HUDEP-2 (cell line): ENCODE results near the gene CSNK1A1.
A peak's percentile ranks its signal among the peaks of the same experiment; 100 is the strongest.

Experiments
- DNase-seq, 76 experiments: peaks; one replicate each; lab custom pipeline; 2025; ENCODE audit not compliant: unreplicated experiment in 76 of 76; lab: John Stamatoyannopoulos, UW

CSNK1A1 gene

DNA sequence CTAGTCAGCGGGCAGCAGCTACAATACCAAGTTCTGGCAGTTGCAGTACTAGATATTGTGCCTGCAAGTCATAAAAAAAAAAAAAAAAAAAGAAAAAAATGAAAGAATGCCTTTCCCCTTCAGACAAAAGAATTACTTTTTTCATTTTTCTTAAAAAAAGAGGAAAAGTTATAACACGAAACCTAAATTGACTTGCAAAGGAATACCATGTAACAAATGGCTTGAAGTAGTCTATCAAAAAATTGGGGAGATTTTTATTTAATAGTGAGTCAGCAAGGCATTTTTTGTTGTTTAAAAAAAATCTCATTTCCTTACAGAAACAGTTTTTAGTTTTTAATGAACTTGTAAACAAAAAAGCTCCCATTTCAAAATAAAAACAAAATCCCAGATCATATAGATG, 55.6 kb downstream of the CSNK1A1 start:
- DNase-seq: no peak

DNA sequence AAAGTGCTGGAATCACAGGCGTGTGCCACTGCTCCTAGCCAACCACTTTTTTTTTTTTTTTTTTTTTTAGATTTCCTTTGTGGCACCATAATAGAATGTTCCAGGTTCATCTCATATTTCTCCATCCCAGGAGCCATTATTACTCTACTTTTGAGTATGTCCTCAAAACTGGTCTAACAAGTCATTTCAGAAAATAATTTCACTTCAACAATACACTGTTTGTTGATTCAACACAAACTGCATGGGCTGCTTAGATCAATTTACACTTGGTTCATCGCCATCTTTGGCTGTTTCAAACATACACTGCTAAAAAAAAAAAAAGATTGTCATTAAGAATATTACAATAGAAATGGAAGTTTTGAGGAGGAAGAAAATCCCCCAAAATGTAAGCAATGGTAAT, 57.9 kb downstream of the CSNK1A1 start:
- no peak for DNase-seq

DNA sequence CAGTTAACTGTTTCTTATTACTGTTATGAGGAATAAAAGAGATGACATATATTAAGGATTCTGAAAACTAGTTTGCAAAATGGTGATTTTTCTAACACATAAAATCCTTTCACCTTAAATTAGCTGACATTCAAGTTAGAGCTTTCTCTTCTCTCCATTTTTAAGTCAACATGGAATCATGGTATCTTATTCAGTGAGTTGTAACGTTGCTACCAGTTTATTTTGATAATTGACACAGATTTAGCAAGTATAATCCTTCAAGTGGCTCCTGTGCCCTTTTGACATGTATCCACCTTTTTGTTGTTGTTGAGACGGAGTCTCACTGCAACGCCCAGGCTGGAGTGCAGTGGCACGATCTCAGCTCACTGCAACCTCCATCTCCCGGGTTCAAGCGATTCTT, 58.5 kb downstream of the CSNK1A1 start:
- DNase-seq: no peak

DNA sequence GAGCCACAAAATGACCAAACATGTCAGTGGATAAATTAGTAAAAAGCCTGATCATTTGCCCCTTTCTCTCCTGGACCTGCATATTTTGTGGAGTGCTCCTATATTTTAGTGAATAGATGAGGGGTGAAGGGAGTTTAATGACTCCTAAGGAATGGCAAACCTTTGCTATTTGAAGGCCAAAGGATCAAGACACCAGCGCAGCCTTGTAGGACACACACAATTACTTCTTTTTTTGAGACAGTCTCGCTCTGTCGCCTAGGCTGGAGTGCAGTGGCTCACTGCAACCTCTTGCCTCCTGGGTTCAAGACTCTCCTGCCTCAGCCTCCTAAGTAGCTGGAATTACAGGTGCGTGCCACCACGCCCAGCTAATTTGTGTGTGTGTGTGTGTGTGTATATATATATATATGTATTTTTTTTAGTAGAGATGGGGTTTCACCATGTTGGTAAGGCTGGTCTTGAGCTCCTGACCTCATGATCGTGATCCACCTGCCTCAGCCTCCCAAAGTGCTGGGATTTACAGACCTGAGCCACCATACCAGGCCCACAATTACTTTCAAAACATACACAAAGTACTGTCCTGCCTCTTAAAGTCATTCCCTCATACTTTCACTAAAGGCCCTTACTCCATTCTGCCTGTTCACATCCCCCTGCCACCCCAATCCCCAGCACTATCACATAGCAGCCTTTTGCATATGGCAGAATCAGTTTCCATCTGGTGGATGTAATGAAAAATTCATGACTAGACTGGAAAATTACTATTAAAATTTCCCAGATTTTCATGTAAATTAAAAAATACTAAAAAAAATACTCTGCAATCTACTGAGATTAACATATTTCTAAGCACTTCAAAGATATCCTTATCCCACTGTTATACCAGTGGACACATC, 60.4 kb downstream of the CSNK1A1 start:
- DNase-seq: peak in 1 of 76 experiments; percentile 22

DNA sequence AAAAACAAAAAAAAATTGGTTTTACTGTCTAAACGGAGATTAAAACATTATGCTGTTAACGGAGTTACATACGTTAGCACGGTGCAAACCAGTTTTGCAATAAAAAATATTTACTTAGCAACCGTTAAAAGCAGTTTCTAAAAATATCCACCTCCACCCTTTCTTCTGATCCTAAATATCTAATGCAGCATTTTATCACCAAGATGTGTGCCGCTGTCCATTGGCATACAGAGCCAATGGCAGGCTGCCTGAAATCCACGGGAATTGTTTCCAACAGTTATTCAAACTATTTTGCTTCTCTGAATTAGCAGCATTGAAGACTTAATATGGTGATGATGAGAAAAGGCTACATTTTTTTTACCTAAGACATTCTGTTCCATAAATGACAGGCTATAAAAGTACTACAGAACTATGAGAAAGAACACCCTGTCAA, 61.6 kb downstream of the CSNK1A1 start:
- DNase-seq: no peak

DNA sequence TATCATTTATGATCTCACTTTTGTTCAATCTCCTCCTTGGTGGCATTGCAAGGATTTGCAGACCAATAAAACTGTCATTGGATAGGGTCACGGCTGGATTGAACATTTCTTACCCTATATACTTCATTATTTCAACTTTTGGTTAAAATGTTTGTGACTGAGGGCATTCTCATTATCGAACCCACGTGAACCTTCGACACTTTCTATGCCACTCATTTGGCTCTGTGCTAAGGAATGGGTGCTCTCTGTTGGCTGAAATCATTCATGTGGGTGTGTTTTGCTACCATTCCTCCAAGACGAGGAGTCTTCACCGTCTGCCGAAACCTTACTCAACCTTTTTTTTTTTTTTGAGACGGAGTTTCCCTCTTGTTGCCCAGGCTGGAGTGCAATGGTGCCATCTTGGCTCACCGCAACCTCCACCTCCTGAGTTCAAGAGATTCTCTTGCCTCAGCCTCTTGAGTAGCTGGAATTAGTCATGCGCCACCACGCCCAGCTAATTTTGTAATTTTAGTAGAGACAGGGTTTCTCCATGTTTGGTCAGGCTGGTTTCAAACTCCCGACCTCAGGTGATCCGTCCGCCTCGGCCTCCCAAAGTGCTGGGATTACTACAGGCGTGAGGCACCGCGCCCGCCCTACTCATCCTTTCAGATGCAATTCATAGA, 62.5 kb downstream of the CSNK1A1 start:
- no peak for DNase-seq

DNA sequence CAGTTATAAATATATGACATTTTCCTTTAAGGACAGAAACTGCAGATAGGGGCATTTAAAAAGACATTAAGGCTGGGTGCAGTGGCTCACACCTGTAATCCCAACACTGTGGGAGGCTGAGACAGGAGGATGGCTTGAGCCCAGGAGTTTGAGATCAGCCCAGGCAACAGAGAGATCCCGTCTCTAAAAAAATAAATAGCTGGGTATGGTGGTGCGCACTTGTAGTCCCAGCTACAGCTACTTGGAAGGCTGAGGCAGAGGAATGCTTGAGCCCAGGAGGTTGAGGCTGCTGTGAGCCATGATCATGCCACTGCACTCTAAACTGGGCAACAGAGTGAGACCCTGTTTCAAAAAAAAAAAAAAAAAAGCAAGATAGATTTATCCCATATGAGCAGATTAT, 63.6 kb downstream of the CSNK1A1 start:
- no peak for DNase-seq

DNA sequence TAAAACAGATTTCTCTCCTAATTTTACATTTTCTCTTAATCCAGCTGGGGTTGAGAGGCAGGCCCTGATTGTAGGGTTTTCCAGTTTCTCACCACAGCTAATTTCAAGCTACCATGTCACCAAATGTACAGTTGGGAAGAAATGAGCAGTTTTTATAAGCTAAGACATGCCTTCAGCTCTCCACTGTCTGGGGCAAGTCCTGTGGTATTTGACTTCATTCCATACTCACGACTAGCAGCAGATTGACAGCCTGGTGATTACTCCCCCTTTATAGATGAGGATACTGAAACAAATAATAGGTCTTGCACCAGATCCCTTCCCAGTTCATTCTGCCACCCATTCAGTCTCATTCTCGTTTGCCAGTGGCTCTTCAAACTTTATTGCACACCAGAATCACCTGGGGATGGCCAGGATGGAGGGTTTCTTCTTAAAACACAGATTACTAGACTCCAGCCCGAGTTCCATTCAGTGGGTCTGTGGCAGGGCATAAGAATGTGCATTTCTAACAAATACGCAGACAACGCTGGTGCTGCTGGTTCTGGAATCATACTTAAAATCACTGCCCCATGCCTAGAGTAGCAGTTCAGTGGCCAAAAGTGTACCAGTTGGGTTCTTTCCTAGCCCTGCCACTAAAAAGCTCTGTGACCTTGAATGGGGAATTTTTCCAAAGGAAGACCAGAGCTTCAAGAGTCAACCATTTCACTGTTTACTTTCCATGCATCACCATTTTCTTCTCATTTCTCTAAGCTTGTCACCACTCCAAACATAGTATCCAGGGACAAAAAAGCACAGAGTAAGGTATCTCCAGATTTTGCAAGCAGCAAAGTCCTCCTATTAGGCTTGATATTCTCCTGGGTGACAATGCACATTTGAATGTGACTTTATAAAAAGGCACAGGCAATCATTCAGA, 64.3 kb downstream of the CSNK1A1 start:
- DNase-seq: no peak

DNA sequence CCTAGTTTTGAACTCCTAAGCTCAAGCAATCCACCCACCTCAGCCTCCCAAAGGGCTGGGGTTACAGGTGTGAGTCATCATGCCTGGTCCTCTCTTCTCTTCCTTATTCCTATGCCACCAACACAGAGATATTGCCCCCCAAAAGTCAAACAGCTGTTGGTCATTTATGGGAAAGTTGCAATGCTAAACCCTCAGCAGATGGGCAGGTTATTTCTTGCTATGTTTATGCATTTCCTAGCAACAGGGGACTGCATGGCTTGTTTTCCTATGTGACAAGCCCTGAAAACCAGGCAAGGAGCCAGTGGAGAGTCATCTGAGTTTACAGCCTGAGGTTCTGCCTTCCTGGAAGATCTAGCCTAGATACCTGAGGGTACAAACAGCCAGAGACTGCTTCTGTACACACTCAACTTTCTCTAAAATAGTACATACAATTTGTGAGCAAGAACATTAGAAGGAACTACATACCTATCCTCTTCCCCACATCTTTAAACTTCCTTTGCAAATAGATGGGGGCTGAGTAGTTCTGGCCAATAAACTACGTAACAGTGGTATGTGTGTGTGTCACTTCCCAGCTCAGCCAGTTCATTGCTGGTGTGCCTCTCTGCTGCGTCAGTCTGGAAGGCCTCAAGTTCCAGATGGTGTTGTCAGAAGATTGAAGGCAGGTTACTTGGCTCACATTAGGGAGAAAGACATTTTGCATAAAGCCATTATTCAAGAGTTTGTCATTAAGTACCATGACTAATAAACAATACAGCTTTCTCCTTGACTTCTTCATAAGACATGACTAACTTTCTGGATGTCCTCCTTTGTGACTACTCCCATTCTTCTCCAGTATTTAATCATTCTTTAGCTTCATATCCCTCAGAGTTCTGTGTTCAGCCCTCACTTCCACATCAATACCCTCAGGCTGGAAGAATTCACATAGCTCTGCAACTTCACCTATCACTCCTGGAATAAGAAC, 65.3 kb downstream of the CSNK1A1 start:
- DNase-seq: peak in 37 of 76 experiments; percentile 2 to 60 (median 25)

DNA sequence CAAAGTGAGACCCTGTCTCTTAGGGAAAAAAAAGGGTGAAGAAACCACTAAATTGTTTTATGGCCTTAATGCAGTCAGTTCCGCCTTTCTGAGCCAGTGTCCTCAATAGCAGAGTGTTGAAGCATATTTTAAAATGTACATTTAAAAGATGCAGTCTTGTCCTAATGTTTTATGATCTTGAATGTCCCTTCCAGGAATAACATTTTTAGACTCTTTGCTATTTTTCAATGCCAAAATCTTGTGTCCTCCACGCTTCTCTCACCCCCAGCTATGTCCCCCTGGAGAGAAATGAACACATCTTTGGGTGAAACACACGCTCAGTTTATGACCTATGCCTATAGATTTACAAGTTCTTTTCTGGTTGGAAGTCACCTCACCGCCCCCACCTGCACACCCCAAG, 69.8 kb downstream of the CSNK1A1 start:
- no peak for DNase-seq

DNA sequence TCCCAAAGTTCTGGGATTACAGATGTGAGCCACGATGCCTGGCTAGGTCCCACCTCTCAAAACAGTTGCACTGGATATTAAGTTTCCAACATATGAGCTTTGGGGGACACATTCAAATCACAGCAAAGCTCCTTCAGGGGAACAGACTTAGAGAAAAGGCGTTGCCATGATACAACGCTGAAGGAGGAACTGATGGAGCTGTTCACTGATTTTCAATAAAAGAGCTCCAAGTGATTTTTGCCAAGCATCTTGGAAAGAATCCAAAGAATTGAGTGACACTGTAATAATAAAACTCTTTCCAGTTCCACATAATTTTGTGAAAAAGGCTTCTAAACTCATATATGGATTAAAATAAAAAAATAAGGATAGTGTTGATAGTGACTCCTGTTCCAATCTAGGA, 72.5 kb downstream of the CSNK1A1 start:
- no peak for DNase-seq

DNA sequence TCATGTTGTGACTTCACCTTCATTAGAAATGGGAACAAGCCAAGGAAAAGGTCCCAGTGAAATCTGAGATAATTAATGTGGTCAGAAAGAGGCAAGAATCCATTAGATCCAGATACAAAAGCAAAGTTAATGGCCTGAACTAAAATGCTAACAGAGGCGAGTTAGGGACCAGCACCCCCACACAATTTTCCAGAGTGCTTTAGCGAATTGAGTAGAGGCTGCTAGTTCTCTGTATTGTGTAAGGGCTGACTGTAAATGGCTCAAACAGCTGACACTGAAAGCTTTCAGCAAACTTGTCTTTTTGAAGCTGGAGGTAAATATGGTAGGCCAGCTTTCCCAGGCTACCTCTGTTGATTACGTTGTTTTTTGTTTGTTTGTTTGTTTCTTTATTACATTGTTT, 75.5 kb downstream of the CSNK1A1 start:
- DNase-seq: no peak

DNA sequence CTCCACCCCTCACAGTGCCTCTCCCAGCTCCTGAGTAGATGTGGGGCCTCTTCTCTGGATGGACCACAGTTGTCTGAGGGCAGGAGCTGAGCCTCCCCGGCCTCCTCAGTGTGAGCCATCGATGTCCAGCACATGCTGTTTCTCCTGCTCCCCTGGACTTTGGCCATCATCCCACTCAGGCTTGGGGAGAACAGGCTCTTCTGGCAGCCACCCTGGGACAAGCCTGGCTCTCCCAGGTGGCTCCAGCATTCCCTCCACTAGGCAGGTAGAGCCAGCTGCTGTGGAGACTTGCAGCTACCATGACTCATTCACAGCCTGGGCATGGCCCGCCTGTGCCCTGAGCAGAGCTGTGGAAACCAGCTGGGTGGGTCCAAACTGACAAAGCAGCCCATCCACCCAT, 77.0 kb downstream of the CSNK1A1 start:
- DNase-seq: no peak

DNA sequence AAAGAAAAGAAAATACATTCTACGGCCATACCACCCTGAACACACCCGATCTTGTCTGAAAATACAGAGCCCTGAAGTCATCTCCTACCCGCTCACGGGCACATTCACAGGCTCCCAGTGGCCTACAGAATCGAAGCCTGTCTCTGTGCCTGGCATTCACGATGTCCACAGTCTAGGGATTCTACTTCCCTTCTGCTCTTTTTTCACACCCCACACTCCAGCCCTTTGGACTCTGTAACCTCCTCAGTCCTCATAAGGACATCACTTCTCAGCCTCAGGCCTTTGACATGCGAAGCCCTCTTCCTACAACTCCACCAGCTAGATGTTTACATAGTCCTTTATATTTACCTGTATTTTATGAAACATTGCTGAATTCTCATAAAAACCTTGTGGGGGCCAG, 77.8 kb downstream of the CSNK1A1 start:
- DNase-seq: no peak

DNA sequence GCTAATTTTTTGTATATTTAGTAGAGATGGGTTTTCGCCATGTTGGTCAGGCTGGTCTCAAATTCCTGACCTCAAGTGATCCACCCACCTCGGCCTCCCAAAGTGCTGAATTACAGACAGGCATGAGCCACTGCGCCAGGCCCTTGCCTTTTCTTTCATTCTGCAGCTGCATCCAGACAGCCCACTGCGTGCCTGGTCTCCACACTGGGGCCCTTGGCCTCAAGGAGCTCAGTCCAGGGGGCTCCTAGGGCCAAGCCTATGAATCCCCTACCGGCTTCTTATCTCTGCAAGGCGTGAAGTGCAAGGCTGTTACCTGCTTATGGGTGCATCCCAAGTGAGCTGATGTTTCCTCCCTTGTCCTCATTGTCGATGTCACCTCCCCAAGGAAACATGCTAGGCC, 78.8 kb downstream of the CSNK1A1 start:
- no peak for DNase-seq

DNA sequence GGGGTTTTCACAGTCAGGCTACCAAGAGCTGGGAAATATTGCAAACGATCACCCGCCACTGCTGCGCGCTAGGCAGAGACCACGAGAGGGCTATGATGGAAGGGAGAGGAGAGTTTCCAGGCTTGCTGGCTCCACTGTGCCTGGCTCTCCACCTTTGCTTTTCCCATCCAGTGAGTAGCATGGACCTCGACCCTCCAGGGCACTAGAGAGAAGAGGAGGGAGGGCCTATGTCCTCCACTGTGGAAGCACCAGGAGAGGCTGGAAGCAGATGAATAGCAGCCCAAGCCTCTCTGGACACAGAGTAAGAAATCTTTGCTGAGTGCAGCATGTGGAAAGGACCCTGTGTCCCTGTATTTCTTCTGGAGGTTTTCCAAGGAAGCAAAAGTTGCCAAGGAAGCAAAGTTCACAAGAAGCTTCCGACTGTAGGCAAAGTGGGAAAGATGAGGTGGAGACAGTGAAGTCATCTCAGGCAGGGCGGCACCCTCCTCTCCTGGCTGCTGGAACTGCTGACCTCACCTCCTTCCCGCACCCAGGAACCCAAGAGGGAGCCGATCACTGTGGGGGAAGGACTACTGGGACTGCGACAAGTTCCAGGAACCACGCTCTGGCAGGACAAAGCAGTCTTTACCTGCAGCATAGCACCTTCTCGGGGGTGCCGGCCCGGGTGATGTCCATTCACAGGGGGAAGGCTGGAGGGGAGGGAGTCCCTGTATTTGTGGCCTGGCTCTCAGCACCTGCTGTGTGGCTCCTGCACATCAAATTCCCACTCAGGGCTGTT, 79.6 kb downstream of the CSNK1A1 start:
- no peak for DNase-seq

DNA sequence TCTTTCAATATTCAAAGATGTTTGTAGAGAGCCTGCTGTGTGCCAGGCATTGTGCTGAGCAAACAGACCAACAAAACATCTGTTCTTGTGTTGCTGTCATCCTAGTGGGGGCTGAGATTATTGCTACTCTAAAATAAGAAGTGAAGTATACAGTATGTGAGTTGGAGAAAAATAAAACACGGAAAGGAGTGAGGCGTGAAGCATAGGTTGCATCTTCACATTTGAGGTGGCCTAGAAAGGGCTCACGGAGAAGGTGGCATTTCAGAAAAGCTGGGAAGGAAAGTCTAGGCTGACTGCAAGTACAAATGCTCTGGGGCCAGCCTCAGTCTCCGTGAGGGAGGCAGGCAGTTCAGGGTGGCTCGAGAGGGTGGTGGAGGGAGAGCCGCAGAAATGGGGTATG, 80.3 kb downstream of the CSNK1A1 start:
- DNase-seq: no peak

DNA sequence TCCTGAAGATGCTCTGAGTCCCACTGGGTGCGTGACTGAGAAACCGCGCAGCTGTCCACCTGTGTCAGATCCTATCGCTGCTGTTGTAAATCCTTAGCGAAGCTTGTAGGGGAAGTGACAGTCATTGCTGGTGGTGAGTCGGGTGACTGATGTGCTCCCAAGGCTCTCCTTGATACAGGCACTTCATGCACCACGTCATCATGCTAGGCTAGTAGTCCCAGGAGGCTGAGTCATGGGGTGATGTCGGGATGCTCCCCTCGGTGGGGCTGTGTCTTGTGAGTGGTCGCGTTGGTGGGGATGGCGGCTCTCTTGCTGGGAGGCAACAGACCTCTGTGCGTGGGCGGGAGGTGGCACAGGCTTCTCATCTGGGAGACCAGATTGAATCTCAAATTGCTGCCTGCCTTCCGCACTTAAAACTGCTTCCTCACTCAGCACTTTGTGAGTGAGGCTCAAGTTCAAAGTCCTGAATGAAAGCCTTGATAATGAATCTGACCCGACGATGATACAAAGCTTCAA, 84.7 kb downstream of the CSNK1A1 start:
- DNase-seq: peak in 11 of 76 experiments; percentile 5 to 44 (median 16)
